Caco-2 (cell line): ENCODE measurements around the gene HTRA2. TPM values are rescaled to one million over a fixed set of nuclear protein-coding genes. Genes with fewer than 3 reads are reported as not detected.

Source experiments
- BruUV-seq: library from RNA; stranded (reverse); fragments of 400-500 nt; replicated peaks from 2 replicates; lab custom pipeline; 2021; lab: Mats Ljungman, UMichigan
- CTCF ChIA-PET: fragments of 300-600 bp; sonication (Branson Sonifier 250); formaldehyde crosslinking; loops from one replicate; lab custom pipeline; 2022; ENCODE audit warnings: antibody characterized with exemption; lab: Charles Lee
- POLR2A ChIA-PET: fragments of 300-600 bp; sonication (Branson Sonifier 250); formaldehyde crosslinking; loops from one replicate; lab custom pipeline; 2022; ENCODE audit warnings: antibody characterized with exemption; lab: Charles Lee
- DNase-seq, 2 experiments: peaks; one replicate each; pipeline versions ENCODE4 v3.0.0 to v3.0.0-alpha.2; 2020 to 2022
- H3K27me3 ChIP-seq: replicated peaks from 2 replicates; pipeline ENCODE4 v1.6.0; 2011; ENCODE audit warnings: low read length; ENCODE audit not compliant: control insufficient read depth, insufficient read depth
- H3K36me3 ChIP-seq: 2 replicates; pipeline ENCODE4 v1.5.1; 2011; ENCODE audit warnings: low read length; ENCODE audit not compliant: control insufficient read depth, insufficient read depth
- H3K4me1 ChIP-seq: fragments of 250-450 bp; sonication (Bioruptor Pico); 2 replicates; pipeline ENCODE4 v1.5.1; 2020; ENCODE audit warnings: mild to moderate bottlenecking
- H3K4me3 ChIP-seq: 2 replicates; pipeline ENCODE4 v1.5.1; 2011; ENCODE audit warnings: low read depth, mild to moderate bottlenecking, control low read depth, low read length
- H3K9me3 ChIP-seq: fragments of 250-450 bp; sonication (Bioruptor Pico); 2 replicates; pipeline ENCODE4 v1.5.1; 2020; ENCODE audit warnings: mild to moderate bottlenecking, moderate library complexity
- H3K27ac Mint-ChIP-seq: one replicate; pipeline ENCODE4 v1.8.0; 2022; ENCODE audit warnings: mixed read lengths; ENCODE audit not compliant: unreplicated experiment
- H3K27me3 Mint-ChIP-seq: one replicate; pipeline ENCODE4 v1.8.0; 2022; ENCODE audit warnings: mixed read lengths; ENCODE audit not compliant: insufficient read depth, unreplicated experiment
- H3K36me3 Mint-ChIP-seq: one replicate; pipeline ENCODE4 v1.8.0; 2022; ENCODE audit warnings: mild to moderate bottlenecking, mixed read lengths; ENCODE audit not compliant: insufficient read depth, unreplicated experiment
- H3K4me1 Mint-ChIP-seq: one replicate; pipeline ENCODE4 v1.8.0; 2022; ENCODE audit warnings: low read depth, mixed read lengths; ENCODE audit not compliant: unreplicated experiment
- H3K4me3 Mint-ChIP-seq: one replicate; pipeline ENCODE4 v1.8.0; 2022; ENCODE audit warnings: mild to moderate bottlenecking, moderate library complexity, mixed read lengths; ENCODE audit not compliant: unreplicated experiment
- H3K9me3 Mint-ChIP-seq: one replicate; pipeline ENCODE4 v1.8.0; 2022; ENCODE audit warnings: mixed read lengths; ENCODE audit not compliant: unreplicated experiment
- intact Hi-C: fragments of 100-400 bp; cut with micrococcal nuclease; formaldehyde crosslinking; loops from one replicate; pipeline ENCODE4 v1.10.0; 2022; ENCODE audit not compliant: unreplicated experiment
- total RNA-seq: library from RNA; stranded (reverse); gene quantifications from 2 replicates; pipeline ENCODE4 v1.2.3, GENCODE V29; 2022
- TF ChIP-seq, protein P1 (sequence below), 2 experiments: fragments of 200-600 bp in 1 of 2; IDR thresholded peaks; 1 replicate in 1 of 2; 2 replicates in 1 of 2; pipeline versions ENCODE4 v1.5.1 to v1.8.0; 2011 to 2022; ENCODE audit warnings: antibody characterized with exemption in 1 of 2, control low read depth in 1 of 2, inconsistent platforms in 1 of 2, low read depth in 1 of 2, low read length in 1 of 2, mild to moderate bottlenecking in 1 of 2, moderate library complexity in 1 of 2; ENCODE audit not compliant: insufficient read depth in 1 of 2, severe bottlenecking in 1 of 2, unreplicated experiment in 1 of 2

The HTRA2 gene
- total RNA-seq, 1 experiment from 2014 or later: 27.3 TPM

DNA sequence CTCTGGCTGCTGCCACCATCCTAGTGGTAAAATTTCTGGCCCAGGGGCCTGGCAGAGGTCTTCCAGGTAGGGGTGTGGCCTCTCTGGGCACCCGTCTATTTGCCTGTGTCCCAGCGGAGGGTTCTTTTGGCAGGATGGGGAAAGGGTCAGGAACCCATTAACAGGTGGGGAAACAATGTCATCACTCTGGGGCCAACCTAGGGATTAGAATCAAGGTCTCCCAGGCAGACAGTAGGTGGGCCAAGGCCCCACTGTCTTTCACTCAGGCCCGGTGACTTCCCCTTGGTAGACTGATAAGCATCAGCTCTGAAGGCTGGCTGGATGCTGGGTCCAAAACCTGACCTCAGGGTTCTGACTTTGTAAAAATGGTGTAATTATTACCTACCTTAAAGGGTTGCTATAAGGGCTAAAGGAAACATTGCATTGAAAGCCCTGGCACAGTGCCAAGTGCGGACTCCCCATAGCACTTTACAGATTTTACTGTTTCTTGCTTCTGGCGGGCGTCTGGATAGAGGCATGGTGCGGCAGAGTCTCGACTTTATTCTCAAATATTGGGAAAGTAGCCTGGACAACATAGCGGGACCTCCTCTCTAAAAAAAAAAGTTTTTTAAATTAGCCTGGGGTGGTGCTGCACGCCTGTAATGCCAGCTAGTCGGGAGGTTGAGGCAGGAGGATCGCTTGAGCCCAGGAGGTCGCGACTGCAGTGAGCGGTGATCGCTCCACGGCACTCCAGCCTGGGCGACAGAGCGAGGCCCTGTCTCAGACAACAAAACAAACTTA is 32.5 kb upstream of the HTRA2 start:
- no TSS peak for BruUV-seq
- TF ChIP-seq, protein P1, sequence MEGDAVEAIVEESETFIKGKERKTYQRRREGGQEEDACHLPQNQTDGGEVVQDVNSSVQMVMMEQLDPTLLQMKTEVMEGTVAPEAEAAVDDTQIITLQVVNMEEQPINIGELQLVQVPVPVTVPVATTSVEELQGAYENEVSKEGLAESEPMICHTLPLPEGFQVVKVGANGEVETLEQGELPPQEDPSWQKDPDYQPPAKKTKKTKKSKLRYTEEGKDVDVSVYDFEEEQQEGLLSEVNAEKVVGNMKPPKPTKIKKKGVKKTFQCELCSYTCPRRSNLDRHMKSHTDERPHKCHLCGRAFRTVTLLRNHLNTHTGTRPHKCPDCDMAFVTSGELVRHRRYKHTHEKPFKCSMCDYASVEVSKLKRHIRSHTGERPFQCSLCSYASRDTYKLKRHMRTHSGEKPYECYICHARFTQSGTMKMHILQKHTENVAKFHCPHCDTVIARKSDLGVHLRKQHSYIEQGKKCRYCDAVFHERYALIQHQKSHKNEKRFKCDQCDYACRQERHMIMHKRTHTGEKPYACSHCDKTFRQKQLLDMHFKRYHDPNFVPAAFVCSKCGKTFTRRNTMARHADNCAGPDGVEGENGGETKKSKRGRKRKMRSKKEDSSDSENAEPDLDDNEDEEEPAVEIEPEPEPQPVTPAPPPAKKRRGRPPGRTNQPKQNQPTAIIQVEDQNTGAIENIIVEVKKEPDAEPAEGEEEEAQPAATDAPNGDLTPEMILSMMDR (IDR thresholded peaks at IDR 0.05; ENCODE audit: insufficient read depth in 1 of 2, low read depth in 1 of 2, low read length in 1 of 2, severe bottlenecking in 1 of 2, unreplicated experiment in 1 of 2): no peak
- peak overlapping the region; percentile 96 for H3K4me3 Mint-ChIP-seq
- POLR2A ChIA-PET: no interaction called here
- peak overlapping the region; percentile 65 for H3K4me3 ChIP-seq
- H3K9me3 ChIP-seq: no peaks in the 10 kb centered on the region
- peaks cover 1% of the 10 kb centered on the region; the same call in 1 of the 2 replicates for H3K36me3 ChIP-seq
- peaks cover 30% of the 10 kb centered on the region for H3K36me3 Mint-ChIP-seq
- peaks cover 11% of the 10 kb centered on the region for H3K4me1 Mint-ChIP-seq
- no peaks in the 10 kb centered on the region for H3K9me3 Mint-ChIP-seq
- H3K4me1 ChIP-seq: peaks cover 42% of the 10 kb centered on the region
- no peak for DNase-seq
- intact Hi-C loops: no loop called here
- H3K27me3 Mint-ChIP-seq: no peaks in the 10 kb centered on the region
- CTCF ChIA-PET: interaction anchor here (0.6 kb wide), 1 partner anchor 14 kb away, joined by 3 read pairs; the partner anchor contains the start of genes CCDC142 and TTC31
- no peaks in the 10 kb centered on the region for H3K27me3 ChIP-seq
- no peak overlapping the region for H3K27ac Mint-ChIP-seq

DNA sequence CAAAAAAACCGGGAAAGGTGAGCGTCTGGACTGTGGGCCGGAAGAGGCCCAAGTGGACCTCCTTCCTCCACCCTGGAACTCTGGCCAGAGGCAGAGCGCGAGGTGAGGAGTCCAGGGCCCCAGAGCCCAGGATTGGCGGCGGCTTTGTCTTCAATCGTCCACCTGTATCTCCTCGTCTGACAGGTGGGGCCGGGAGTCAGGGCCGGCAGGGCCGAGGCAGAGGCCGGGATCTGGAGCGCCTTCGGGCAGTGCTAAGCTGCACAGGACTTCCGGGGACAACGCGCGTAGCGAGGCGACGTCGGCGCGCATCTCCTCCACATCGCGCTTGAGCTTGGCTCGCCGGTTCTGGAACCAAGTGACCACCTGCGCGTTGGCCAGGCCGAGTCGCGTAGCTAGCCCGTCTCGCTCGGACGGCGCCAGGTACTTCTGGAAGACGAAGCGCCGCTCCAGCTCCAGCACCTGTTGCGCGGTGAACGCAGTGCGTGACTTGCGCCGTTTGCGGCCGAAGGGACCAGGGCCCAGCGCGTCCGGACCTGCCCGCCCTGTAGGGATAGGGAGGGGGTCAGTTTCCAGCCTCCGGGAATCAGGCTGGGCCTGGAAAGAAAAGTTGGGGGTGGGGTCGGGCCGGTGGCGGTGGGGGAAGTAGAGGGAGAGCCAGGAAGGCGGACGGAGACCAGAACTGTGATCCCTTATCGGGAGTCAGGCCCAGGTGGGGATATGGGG is 31.8 kb upstream of the HTRA2 start:
- CTCF ChIA-PET: no interaction called here
- TF ChIP-seq, protein P1 (IDR thresholded peaks at IDR 0.05; ENCODE audit: insufficient read depth in 1 of 2, low read depth in 1 of 2, low read length in 1 of 2, severe bottlenecking in 1 of 2, unreplicated experiment in 1 of 2): no peak
- no peaks in the 10 kb centered on the region for H3K9me3 Mint-ChIP-seq
- intact Hi-C loops: loop anchor here (1.0 kb wide), 1 partner anchor 9 kb away; no protein-coding TSS in a partner anchor
- H3K27me3 Mint-ChIP-seq: no peaks in the 10 kb centered on the region
- peaks cover 37% of the 10 kb centered on the region for H3K36me3 Mint-ChIP-seq
- no TSS peak for BruUV-seq
- POLR2A ChIA-PET: no interaction called here
- Histone ChIP-seq H3K4me3 (peak overlapping the region; percentile 65), H3K36me3 (peaks cover 1% of the 10 kb centered on the region; the same call in 1 of the 2 replicates), H3K9me3 (no peaks in the 10 kb centered on the region), H3K27me3 (no peaks in the 10 kb centered on the region), H3K4me1 (peaks cover 44% of the 10 kb centered on the region)
- peak; percentile 46 to 57 for DNase-seq
- H3K4me3 Mint-ChIP-seq: peak overlapping the region; percentile 96
- peaks cover 12% of the 10 kb centered on the region for H3K4me1 Mint-ChIP-seq
- H3K27ac Mint-ChIP-seq: peak overlapping the region; percentile 46
